ENCODE measurements around the gene KDM3B. TPM values are rescaled to one million over a fixed set of nuclear protein-coding genes. Genes with fewer than 3 reads are reported as not detected.

The KDM3B gene
- total and polyA plus RNA-seq, 2 of the 8 experiments (the other 6 are each of a cell fraction or from before 2014, with no cell fraction given): 27.1 to 78.1 TPM

DNA sequence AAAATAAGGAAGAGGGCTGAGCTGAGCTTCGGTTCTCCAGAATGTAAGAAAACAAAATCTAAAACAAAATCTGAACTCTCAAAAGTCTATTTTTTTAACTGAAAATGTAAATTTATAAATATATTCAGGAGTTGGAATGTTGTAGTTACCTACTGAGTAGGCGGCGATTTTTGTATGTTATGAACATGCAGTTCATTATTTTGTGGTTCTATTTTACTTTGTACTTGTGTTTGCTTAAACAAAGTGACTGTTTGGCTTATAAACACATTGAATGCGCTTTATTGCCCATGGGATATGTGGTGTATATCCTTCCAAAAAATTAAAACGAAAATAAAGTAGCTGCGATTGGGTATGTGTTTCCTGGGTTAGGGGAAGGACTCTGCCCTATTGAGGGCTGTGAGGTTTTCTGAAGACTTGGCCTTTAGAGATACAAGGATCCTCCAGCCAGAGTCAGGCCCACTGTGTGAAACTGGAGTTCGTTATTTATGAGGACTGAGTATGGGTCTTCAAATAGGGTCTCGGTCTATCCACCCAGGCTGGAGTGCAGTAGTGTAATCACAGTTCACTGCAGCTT lies 116.6 kb downstream of the KDM3B start:
- peaks cover 2 to 11% (median 5%) of the 10 kb centered on the region in 4 experiments for H3K4me1 ChIP-seq (replicated peaks in 1 of 4; ENCODE audit: control insufficient read depth in 3 of 4, insufficient read depth in 4 of 4, low read length in 3 of 4)
- FAIRE-seq: no peak
- 90% methylated on average over 8 of the region's 8 CpGs; no CpG with 5 or more reads in 1 of the 2 experiments for WGBS, 2 experiments (ENCODE audit: extremely low coverage in 1 of 2, insufficient coverage in 1 of 2, insufficient read length in 1 of 2, insufficient replicate concordance in 2 of 2, low coverage in 1 of 2, low lambda C conversion rate in 2 of 2, missing lambda C conversion rate in 1 of 2)

More for the DNA sequence above, 116.6 kb downstream of the KDM3B start:
- Histone ChIP-seq H3K79me2 (ENCODE audit: control insufficient read depth in 1 of 2, insufficient read depth in 2 of 2, low read length in 2 of 2) (peaks cover 0 to 4% of the 10 kb centered on the region in 2 experiments; a peak in 1 of 4 replicates), H2BK20ac (ENCODE audit: low read length) (no peak overlapping the region), H2AK5ac (ENCODE audit: low read depth, low read length) (no peak overlapping the region), H3K14ac (ENCODE audit: insufficient read length) (no peak overlapping the region), H3K27me3 (replicated peaks in 1 of 4; ENCODE audit: control insufficient read depth in 3 of 4, extremely low read depth in 1 of 4, insufficient read depth in 3 of 4, low read length in 3 of 4) (peaks cover 0 to 15% (median 13%) of the 10 kb centered on the region in 4 experiments; a peak in 5 of 7 replicates), H3K4me3 (ENCODE audit: extremely low read depth in 1 of 4, insufficient read depth in 2 of 4, low read depth in 3 of 4, low read length in 4 of 4) (no peak overlapping the region), H2BK15ac (ENCODE audit: low read length) (no peak overlapping the region), H3K23me2 (ENCODE audit: low read depth, low read length) (peaks cover 13% of the 10 kb centered on the region; the same call in 1 of the 2 replicates), H3K23ac (ENCODE audit: insufficient read length) (no peak overlapping the region), H3K36me3 (ENCODE audit: control insufficient read depth in 2 of 4, insufficient read depth in 4 of 4, low read length in 3 of 4) (peaks cover 0 to 18% (median 4%) of the 10 kb centered on the region in 4 experiments; a peak in 5 of 8 replicates), H2BK5ac (ENCODE audit: low read depth, low read length) (no peak overlapping the region), H3K56ac (replicated peaks; ENCODE audit: insufficient read length, low read depth, low read length) (no peak overlapping the region), H3K4ac (replicated peaks; ENCODE audit: insufficient read length, low read depth, low read length) (no peak overlapping the region), H2BK12ac (ENCODE audit: low read depth, low read length) (no peak overlapping the region), H3K4me2 (ENCODE audit: insufficient read depth in 1 of 2, low read depth in 2 of 2, low read length in 2 of 2) (peak overlapping the region in 1 of 2 experiments; percentile 37; a peak in 1 of 4 replicates), H4K20me1 (replicated peaks in 1 of 2; ENCODE audit: control insufficient read depth in 1 of 2, insufficient read depth in 2 of 2, low read length in 2 of 2) (peaks cover 11 to 16% of the 10 kb centered on the region in 2 experiments), H4K5ac (ENCODE audit: insufficient read length, low read depth, low read length) (no peak overlapping the region), H3K9me3 (ENCODE audit: insufficient read depth in 2 of 2, low read depth in 1 of 2, low read length in 1 of 2) (no peaks in the 10 kb centered on the region), H2AFZ (ENCODE audit: low read length) (no peak overlapping the region), H3K79me1 (ENCODE audit: low read depth, low read length) (no peaks in the 10 kb centered on the region; the same call in 1 of the 2 replicates), H4K8ac (ENCODE audit: extremely low read depth, insufficient read depth, low read length) (0 out of 2 replicates have a peak overlapping the region, but pooled peaks have one; percentile 7), H2BK120ac (replicated peaks; ENCODE audit: low read depth, low read length) (no peak overlapping the region), H3K27ac (ENCODE audit: low read depth, low read length) (no peak overlapping the region), H3K18ac (ENCODE audit: extremely low read depth, low read length) (no peak overlapping the region), H4K91ac (replicated peaks; ENCODE audit: insufficient read length, low read length) (no peak overlapping the region), H3K9ac (replicated peaks in 1 of 4; ENCODE audit: extremely low read depth in 1 of 4, low read depth in 3 of 4, low read length in 3 of 4) (no peak overlapping the region)
- TF ChIP-seq SP4 (IDR thresholded peaks at IDR 0.05; ENCODE audit: low read length): peak; percentile 10; the same call in 1 of the 2 replicates
- no peak for TF ChIP-seq CBX5 (IDR thresholded peaks at IDR 0.05; ENCODE audit: low read depth, low read length)
- TF ChIP-seq SIRT6 (IDR thresholded peaks at IDR 0.05; ENCODE audit: low read length): peak; percentile 98
- 0 out of 2 replicates have a peak, but pooled peaks have one; percentile 95 for TF ChIP-seq POLR2AphosphoS5 (IDR thresholded peaks at IDR 0.05; ENCODE audit: low read depth, low read length)
- peak; percentile 23 for TF ChIP-seq TAF7 (optimal IDR thresholded peaks at IDR 0.05; ENCODE audit: borderline replicate concordance, low read depth, low read length)
- TF ChIP-seq TCF12 (IDR thresholded peaks at IDR 0.05; ENCODE audit: low read depth, low read length): 0 out of 2 replicates have a peak, but pooled peaks have one; percentile 26
- TF ChIP-seq POLR2A (IDR thresholded peaks at IDR 0.05; ENCODE audit: control extremely low read depth in 1 of 2, low read depth in 2 of 2, low read length in 2 of 2): peak in 1 of 2 experiments; percentile 62; a peak in 1 of 3 replicates
- no peak for TF ChIP-seq YY1 (IDR thresholded peaks at IDR 0.05; ENCODE audit: low read depth, low read length)
- no peak for TF ChIP-seq HDAC2 (IDR thresholded peaks at IDR 0.05; ENCODE audit: borderline replicate concordance in 1 of 2, low read depth in 2 of 2, low read length in 2 of 2)
- TF ChIP-seq FOSL1 (IDR thresholded peaks at IDR 0.05; ENCODE audit: insufficient read depth, low read depth, low read length): peak; percentile 62; the same call in 1 of the 2 replicates
- TF ChIP-seq GABPA (IDR thresholded peaks at IDR 0.05; ENCODE audit: borderline replicate concordance, insufficient read depth, low read length): no peak
- TF ChIP-seq BCL11A (IDR thresholded peaks at IDR 0.05; ENCODE audit: low read depth in 2 of 2, low read length in 2 of 2): peak; percentile 20 to 69
- TF ChIP-seq POU5F1 (IDR thresholded peaks at IDR 0.05; ENCODE audit: low read depth, low read length): no peak
- no peak for DNase-seq (ENCODE audit: low read depth in 1 of 2, low spot score in 2 of 2)
- ChIA-PET POLR2A (ENCODE audit: partially characterized antibody) (interaction anchor here (0.9 to 15.1 kb wide), 5 partner anchors 18 to 83 kb away, joined by 3 to 294 read pairs (median 4); no protein-coding TSS in a partner anchor), CTCF (ENCODE audit: partially characterized antibody) (interaction anchor here (0.6 to 1.6 kb wide), 4 partner anchors 19 to 1011 kb away, joined by 3 to 10 read pairs (median 3); no protein-coding TSS in a partner anchor)

All from H1 (cell line).